SW480 (cell line): Measurements from ENCODE around the gene C2orf80.
"Not testable (repeated sequence)": the region's sequence is repeated elsewhere in the genome, so short reads cannot be mapped to it uniquely, and the experiment has no call there.

ENCODE experiments used
- DNase-seq: peaks from one replicate; pipeline ENCODE4 v3.0.0-alpha.2; 2016; ENCODE audit warnings: low spot score

C2orf80 gene

GRCh38 chr2:208179028-208179609 is 10.7 kb downstream of the C2orf80 start:
- peak; percentile 72 for DNase-seq

- DNase-seq, result no peak
Measured at GRCh38 chr2:208175840-208176153, 14.0 kb downstream of the C2orf80 start.

GRCh38 chr2:208175069-208175839 is 14.6 kb downstream of the C2orf80 start:
- DNase-seq, result peak; percentile 75

- no peak for DNase-seq
Measured at GRCh38 chr2:208174144-208174543, 15.7 kb downstream of the C2orf80 start.

GRCh38 chr2:208172125-208172524 is 17.7 kb downstream of the C2orf80 start:
- no peak for DNase-seq

- DNase-seq, result no peak
Measured at GRCh38 chr2:208164951-208165755, 24.7 kb downstream of the C2orf80 start.

- DNase-seq, result no peak
Measured at GRCh38 chr2:208163489-208163888, 26.3 kb downstream of the C2orf80 start, which contains the start of gene CRYGA. Gene CRYGA, minus strand, starts transcription at chr2:208163589. Its CDS starts 33 bp downstream, at chr2:208163556.

GRCh38 chr2:208156439-208156838 is 33.4 kb downstream of the C2orf80 start:
- no peak for DNase-seq

- DNase-seq, result no peak
Measured at GRCh38 chr2:208153156-208153555, 36.7 kb downstream of the C2orf80 start.

- DNase-seq, result no peak
Measured at GRCh38 chr2:208150956-208151355, 38.9 kb downstream of the C2orf80 start.

- no peak for DNase-seq
Measured at GRCh38 chr2:208150094-208150493, 39.7 kb downstream of the C2orf80 start.

GRCh38 chr2:208148803-208149202 is 41.0 kb downstream of the C2orf80 start:
- no peak for DNase-seq

- no peak for DNase-seq
Measured at GRCh38 chr2:208147759-208148158, 42.1 kb downstream of the C2orf80 start.

- DNase-seq, result no peak
Measured at GRCh38 chr2:208147008-208147407, 42.8 kb downstream of the C2orf80 start.

GRCh38 chr2:208146006-208146405 is 43.8 kb downstream of the C2orf80 start, which contains the start of gene CRYGB:
Gene CRYGB, minus strand, starts transcription at chr2:208146158. Its CDS starts 38 bp downstream, at chr2:208146120.
- no peak for DNase-seq

- DNase-seq, result no peak
Measured at GRCh38 chr2:208142925-208143799, 46.7 kb downstream of the C2orf80 start.

GRCh38 chr2:208142240-208142924 is 47.4 kb downstream of the C2orf80 start:
- no peak for DNase-seq

- DNase-seq, result no peak
Measured at GRCh38 chr2:208139447-208139846, 50.4 kb downstream of the C2orf80 start.

GRCh38 chr2:208138334-208138733 is 51.5 kb downstream of the C2orf80 start:
- not testable (repeated sequence) for DNase-seq

- DNase-seq, result no peak
Measured at GRCh38 chr2:208136716-208137094, 53.1 kb downstream of the C2orf80 start.
